Right lobe of liver (tissue), 4 donors: ENCODE results near the gene CHAC2.
"Not testable (repeated sequence)": the region's sequence is repeated elsewhere in the genome, so short reads cannot be mapped to it uniquely, and the experiment has no call there.

Experiments used
- POLR2A ChIP-seq: fragments of 450-650 bp; IDR thresholded peaks from one replicate; pipeline ENCODE4 v1.6.1; 2017; ENCODE audit warnings: antibody characterized with exemption, mild to moderate bottlenecking
- TF ChIP-seq, protein P1 (sequence below), 4 donors: fragments of 200-600 bp in 3 of 4; fragments of 450-650 bp in 1 of 4; IDR thresholded peaks; one replicate each; pipeline versions ENCODE4 v1.5.1 to v1.8.0; 2016 to 2022; ENCODE audit warnings: antibody characterized with exemption in 4 of 4, mild to moderate bottlenecking in 2 of 4
- donor health status: DM: no; HTN: no; CAD: no.
- donor health status: DM: no; HTN: no; CAD: no.
- donor health status: DM: no; HTN: yes; CAD: no.

GRCh38 chr2:53720944-53721343, 46.7 kb upstream of the CHAC2 start:
- TF ChIP-seq, protein P1, sequence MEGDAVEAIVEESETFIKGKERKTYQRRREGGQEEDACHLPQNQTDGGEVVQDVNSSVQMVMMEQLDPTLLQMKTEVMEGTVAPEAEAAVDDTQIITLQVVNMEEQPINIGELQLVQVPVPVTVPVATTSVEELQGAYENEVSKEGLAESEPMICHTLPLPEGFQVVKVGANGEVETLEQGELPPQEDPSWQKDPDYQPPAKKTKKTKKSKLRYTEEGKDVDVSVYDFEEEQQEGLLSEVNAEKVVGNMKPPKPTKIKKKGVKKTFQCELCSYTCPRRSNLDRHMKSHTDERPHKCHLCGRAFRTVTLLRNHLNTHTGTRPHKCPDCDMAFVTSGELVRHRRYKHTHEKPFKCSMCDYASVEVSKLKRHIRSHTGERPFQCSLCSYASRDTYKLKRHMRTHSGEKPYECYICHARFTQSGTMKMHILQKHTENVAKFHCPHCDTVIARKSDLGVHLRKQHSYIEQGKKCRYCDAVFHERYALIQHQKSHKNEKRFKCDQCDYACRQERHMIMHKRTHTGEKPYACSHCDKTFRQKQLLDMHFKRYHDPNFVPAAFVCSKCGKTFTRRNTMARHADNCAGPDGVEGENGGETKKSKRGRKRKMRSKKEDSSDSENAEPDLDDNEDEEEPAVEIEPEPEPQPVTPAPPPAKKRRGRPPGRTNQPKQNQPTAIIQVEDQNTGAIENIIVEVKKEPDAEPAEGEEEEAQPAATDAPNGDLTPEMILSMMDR (IDR thresholded peaks at IDR 0.05): not testable (repeated sequence)
- TF ChIP-seq POLR2A: not testable (repeated sequence)
